ENCODE data around the gene DCUN1D5.
A peak's percentile ranks its signal among the peaks of the same experiment; 100 is the strongest.
"Not testable (repeated sequence)": the region's sequence is repeated elsewhere in the genome, so short reads cannot be mapped to it uniquely, and the experiment has no call there.

The DCUN1D5 gene

DNA sequence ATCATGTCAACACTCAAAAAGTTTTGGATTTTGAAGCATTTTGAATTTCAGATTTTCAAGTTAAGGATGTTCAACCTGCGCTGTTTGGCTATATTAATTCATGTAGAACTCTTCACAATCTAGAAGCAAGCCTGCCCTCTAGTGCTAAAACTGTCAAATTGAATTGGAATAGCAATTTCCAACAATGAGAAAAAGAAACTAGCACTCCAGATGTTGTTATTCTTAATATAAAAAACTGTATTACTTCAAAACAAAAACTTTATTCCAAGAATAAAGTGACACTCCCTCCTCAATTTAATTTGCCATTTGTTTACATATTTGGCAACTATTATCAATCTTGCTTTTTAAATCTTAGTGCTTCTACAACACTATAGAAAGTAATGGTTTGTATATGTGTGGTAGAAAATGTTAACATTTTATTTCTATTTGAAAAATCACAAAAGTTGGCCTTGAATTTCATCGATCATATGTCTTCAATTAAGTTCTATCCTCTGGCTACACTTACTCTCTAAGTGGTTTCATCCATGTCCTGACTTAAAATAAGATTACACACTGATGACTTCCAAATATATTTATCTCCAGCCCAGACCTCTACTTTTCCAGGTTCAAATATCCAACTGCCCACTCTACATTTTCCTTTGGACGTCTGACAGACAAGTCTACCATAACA, 36.6 kb downstream of the DCUN1D5 start:
- peak; percentile 38 for DNase-seq (ENCODE audit: low spot score)

DNA sequence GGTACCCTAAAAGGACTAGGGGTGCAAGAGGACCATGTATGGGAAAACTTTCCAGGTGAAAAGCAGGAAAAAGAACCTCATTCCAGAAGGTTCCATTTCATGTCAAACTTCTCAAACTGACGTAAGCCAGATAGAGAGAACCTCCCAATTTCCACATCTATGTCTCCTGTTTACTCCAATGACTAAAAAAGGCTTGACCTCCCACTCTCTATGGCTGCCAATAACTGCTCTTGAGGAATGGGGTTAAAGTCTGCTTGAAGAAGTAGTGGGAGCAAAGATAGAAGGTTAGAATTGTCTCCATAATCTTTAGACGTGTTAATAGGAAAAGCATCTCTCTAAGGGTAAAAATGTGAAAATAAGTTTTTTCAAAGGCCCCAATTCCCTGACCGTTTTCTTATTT, 38.0 kb downstream of the DCUN1D5 start:
- DNase-seq (ENCODE audit: low spot score) = no peak

GRCh38 chr11:103051981-103052380, 40.0 kb downstream of the DCUN1D5 start:
- DNase-seq (ENCODE audit: low spot score) = no peak

GRCh38 chr11:103051151-103051801, 40.7 kb downstream of the DCUN1D5 start:
- no peak for DNase-seq (ENCODE audit: low spot score)

GRCh38 chr11:103050351-103050750, 41.6 kb downstream of the DCUN1D5 start:
- no peak for DNase-seq (ENCODE audit: low spot score)

DNA sequence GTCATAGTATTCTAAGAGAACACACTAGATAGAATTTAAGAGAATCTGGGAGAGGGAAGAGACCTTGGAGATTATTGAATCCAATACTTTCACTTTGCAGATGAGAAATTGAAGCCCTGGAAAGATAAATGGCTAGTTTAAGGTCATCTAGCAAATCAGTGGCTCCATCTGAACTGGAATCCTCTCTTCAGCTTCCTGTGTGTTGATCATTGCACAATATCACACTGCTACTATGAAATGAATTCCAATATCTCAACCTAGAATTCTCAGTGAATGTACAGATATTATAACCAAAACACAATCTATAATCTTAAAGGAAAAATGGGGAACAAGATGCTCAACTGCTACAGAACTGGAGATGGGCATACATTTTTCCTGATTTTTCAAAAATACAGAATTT, 44.1 kb downstream of the DCUN1D5 start:
- no peak for DNase-seq (ENCODE audit: low spot score)

GRCh38 chr11:103043826-103044678, 47.9 kb downstream of the DCUN1D5 start:
- no peak for DNase-seq (ENCODE audit: low spot score)

- no peak for DNase-seq (ENCODE audit: low spot score)
Observed at GRCh38 chr11:103042161-103042560, 49.8 kb downstream of the DCUN1D5 start.

- DNase-seq (ENCODE audit: low spot score) = peak; percentile 59
Observed at GRCh38 chr11:103035791-103036434, 56.0 kb downstream of the DCUN1D5 start.

GRCh38 chr11:103035216-103035615, 56.7 kb downstream of the DCUN1D5 start:
- no peak for DNase-seq (ENCODE audit: low spot score)

GRCh38 chr11:103031834-103032233, 60.1 kb downstream of the DCUN1D5 start:
- DNase-seq (ENCODE audit: low spot score) = no peak

- DNase-seq (ENCODE audit: low spot score) = no peak
Observed at GRCh38 chr11:103029401-103029800, 62.6 kb downstream of the DCUN1D5 start.

GRCh38 chr11:103028304-103029020, 63.5 kb downstream of the DCUN1D5 start:
- not testable (repeated sequence) for DNase-seq (ENCODE audit: low spot score)

DNA sequence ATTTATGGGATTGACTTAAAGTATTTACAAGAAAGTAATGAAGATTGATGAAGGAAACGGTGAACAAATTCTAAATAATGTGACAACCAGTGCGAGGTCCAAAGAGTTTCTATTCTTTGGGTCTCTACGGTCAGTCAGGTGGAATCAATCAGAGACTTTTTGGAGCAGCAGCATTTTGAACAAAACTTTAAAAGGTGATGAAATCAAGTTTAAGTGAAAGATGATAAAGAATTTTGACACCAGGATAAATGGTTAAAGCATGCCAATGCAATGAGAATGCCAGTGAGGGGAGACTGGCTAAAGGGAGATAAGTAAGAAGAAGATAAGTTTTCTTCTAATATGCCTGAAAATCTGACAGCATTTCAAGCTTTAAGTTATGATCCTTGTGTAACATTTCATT, 67.9 kb downstream of the DCUN1D5 start:
- no peak for DNase-seq (ENCODE audit: low spot score)

GRCh38 chr11:103016031-103016430, 75.9 kb downstream of the DCUN1D5 start:
- DNase-seq (ENCODE audit: low spot score) = no peak

GRCh38 chr11:103013421-103013820, 78.5 kb downstream of the DCUN1D5 start:
- DNase-seq (ENCODE audit: low spot score) = no peak

Measured in hematopoietic multipotent progenitor cell treated with erythropoietin and hydrocortisone succinate and interleukin-3 and kit ligand, for 17 days (in vitro differentiated cells).